Measurements from ENCODE around the gene SLC35D1.

DNA sequence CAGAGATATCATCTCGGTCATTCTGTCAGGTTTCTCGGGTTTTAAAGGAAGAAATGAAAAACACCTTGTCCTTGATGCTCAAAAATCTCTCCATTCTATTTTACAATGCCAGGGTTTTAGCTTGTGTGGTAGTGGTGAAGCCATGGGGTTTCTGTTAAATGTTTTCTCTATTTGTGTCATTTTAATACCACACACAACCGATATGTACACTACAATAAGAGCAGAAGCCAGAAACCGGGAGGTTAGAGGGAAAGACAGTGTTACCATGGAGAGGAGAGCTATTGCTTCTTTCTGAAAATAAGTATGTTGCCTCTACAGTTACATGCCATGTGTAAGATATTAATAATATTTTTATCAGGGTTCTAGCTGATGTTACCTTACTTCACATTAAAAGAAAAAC lies 2.8 kb downstream of the SLC35D1 start:
- TF ChIP-seq, protein P1, sequence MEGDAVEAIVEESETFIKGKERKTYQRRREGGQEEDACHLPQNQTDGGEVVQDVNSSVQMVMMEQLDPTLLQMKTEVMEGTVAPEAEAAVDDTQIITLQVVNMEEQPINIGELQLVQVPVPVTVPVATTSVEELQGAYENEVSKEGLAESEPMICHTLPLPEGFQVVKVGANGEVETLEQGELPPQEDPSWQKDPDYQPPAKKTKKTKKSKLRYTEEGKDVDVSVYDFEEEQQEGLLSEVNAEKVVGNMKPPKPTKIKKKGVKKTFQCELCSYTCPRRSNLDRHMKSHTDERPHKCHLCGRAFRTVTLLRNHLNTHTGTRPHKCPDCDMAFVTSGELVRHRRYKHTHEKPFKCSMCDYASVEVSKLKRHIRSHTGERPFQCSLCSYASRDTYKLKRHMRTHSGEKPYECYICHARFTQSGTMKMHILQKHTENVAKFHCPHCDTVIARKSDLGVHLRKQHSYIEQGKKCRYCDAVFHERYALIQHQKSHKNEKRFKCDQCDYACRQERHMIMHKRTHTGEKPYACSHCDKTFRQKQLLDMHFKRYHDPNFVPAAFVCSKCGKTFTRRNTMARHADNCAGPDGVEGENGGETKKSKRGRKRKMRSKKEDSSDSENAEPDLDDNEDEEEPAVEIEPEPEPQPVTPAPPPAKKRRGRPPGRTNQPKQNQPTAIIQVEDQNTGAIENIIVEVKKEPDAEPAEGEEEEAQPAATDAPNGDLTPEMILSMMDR (conservative IDR thresholded peaks at IDR 0.05; ENCODE audit: low read length), result no peak
- TF ChIP-seq EZH2phosphoT487 (IDR thresholded peaks at IDR 0.05; ENCODE audit: borderline replicate concordance, low read depth, low read length), result no peak
